CD8-positive, alpha-beta memory T cell (primary cell): ENCODE data around the gene PRR12. TPM values are rescaled to one million over a fixed set of nuclear protein-coding genes. Genes with fewer than 3 reads are reported as not detected.
A peak's percentile ranks its signal among the peaks of the same experiment; 100 is the strongest.
"Not testable (repeated sequence)": the region's sequence is repeated elsewhere in the genome, so short reads cannot be mapped to it uniquely, and the experiment has no call there.

ENCODE experiments used
- CTCF ChIA-PET: fragments of 350-600 bp; sonication (Branson Sonifier 250); formaldehyde crosslinking; loops from one replicate; lab custom pipeline; 2021; ENCODE audit warnings: antibody characterized with exemption; lab: Charles Lee
- POLR2A ChIA-PET: fragments of 350-600 bp; sonication (Branson Sonifier 250); formaldehyde crosslinking; loops from one replicate; lab custom pipeline; 2021; ENCODE audit warnings: antibody characterized with exemption; lab: Charles Lee
- DNase-seq, 5 donors: peaks; one replicate each; pipeline versions ENCODE4 v3.0.0 to v3.0.0-alpha.2; 2020 to 2022; ENCODE audit warnings: mixed read lengths in 1 of 5
- H3K27ac ChIP-seq: one replicate; pipeline ENCODE4 v1.7.0; 2013; ENCODE audit warnings: low read depth, mild to moderate bottlenecking, low read length, moderate library complexity
- H3K27me3 ChIP-seq: 2 replicates; pipeline ENCODE4 v1.7.0; 2013; ENCODE audit warnings: low read length, mild to moderate bottlenecking; ENCODE audit not compliant: insufficient read depth, poor library complexity, severe bottlenecking
- H3K36me3 ChIP-seq: 2 replicates; pipeline ENCODE4 v1.7.0; 2013; ENCODE audit warnings: mild to moderate bottlenecking, low read length, moderate library complexity; ENCODE audit not compliant: insufficient read depth
- H3K4me1 ChIP-seq: 2 replicates; pipeline ENCODE4 v1.7.0; 2013; ENCODE audit warnings: mild to moderate bottlenecking, low read length, moderate library complexity; ENCODE audit not compliant: insufficient read depth
- H3K4me3 ChIP-seq: 2 replicates; pipeline ENCODE4 v1.7.0; 2013; ENCODE audit warnings: mild to moderate bottlenecking, low read length
- H3K9me3 ChIP-seq: 2 replicates; pipeline ENCODE4 v1.7.0; 2013; ENCODE audit warnings: mild to moderate bottlenecking, low read length
- H3K27ac Mint-ChIP-seq, 8 donors: one replicate each; pipeline ENCODE4 v1.8.0; 2020 to 2021; ENCODE audit warnings: mixed read lengths in 8 of 8, mild to moderate bottlenecking in 6 of 8, inconsistent platforms in 3 of 8, moderate library complexity in 3 of 8
- H3K27me3 Mint-ChIP-seq, 2 donors: one replicate each; pipeline ENCODE4 v1.8.0; 2020 to 2021; ENCODE audit warnings: mixed read lengths in 2 of 2, mild to moderate bottlenecking in 1 of 2, moderate library complexity in 1 of 2
- H3K36me3 Mint-ChIP-seq, 3 donors: one replicate each; pipeline ENCODE4 v1.8.0; 2020 to 2021; ENCODE audit warnings: mixed read lengths in 3 of 3, inconsistent platforms in 1 of 3, mild to moderate bottlenecking in 1 of 3
- H3K4me1 Mint-ChIP-seq, 3 donors: one replicate each; pipeline ENCODE4 v1.8.0; 2020 to 2021; ENCODE audit warnings: mixed read lengths in 3 of 3, inconsistent platforms in 1 of 3, mild to moderate bottlenecking in 1 of 3
- H3K4me3 Mint-ChIP-seq, 7 donors: one replicate each; pipeline ENCODE4 v1.8.0; 2020 to 2021; ENCODE audit warnings: mixed read lengths in 7 of 7, mild to moderate bottlenecking in 6 of 7, moderate library complexity in 4 of 7, inconsistent platforms in 2 of 7
- H3K9me3 Mint-ChIP-seq, 5 donors: one replicate each; pipeline ENCODE4 v1.8.0; 2020 to 2022; ENCODE audit warnings: mixed read lengths in 5 of 5, mild to moderate bottlenecking in 3 of 5, moderate library complexity in 2 of 5, inconsistent platforms in 1 of 5
- polyA plus RNA-seq: library from polyadenylated mRNA; unstranded; fragments of 300-500 nt; fragmentation: Illumina TruSeq; gene quantifications from one replicate; pipeline ENCODE4 v1.2.3, GENCODE V29; 2021
- total RNA-seq, 2 experiments: library from RNA; stranded (reverse); gene quantifications; one replicate each; pipeline ENCODE4 v1.2.3, GENCODE V29; 2021

PRR12 gene
- total and polyA plus RNA-seq, 3 experiments from 2014 or later, result 0.81 to 27.5 (median 25.9) TPM

DNA sequence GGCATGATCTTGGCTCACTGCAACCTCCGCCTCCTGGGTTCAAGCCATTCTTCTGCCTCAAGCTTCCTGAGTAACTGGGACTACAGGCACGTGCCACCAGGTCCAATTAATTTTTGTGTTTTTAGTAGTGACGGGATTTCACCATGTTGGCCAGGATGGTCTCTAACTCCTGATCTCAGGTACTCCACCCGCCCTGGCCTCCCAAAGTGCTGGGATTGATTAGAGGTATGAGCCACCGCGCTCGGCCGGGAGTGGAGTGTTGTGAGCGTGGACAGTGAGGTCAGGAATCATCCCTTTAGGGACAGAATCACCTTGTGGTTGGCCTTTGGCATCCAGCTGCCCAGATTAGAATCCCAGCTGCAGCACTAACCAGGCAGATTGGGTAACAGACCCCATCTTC, 38.7 kb downstream of the PRR12 start:
- Mint-ChIP-seq H3K4me1 (peaks cover 0 to 5% (median 3%) of the 10 kb centered on the region in 3 donors), H3K27ac (peak overlapping the region in 1 of 8 donors; percentile 78), H3K27me3 (no peaks in the 10 kb centered on the region), H3K4me3 (no peak overlapping the region), H3K9me3 (no peaks in the 10 kb centered on the region), H3K36me3 (peaks cover 0 to 34% (median 3%) of the 10 kb centered on the region in 3 donors)
- DNase-seq, result no peak
- Histone ChIP-seq H3K27ac (no peak overlapping the region), H3K36me3 (no peaks in the 10 kb centered on the region), H3K4me3 (no peak overlapping the region), H3K9me3 (no peaks in the 10 kb centered on the region), H3K4me1 (no peaks in the 10 kb centered on the region), H3K27me3 (no peaks in the 10 kb centered on the region)
- ChIA-PET POLR2A (interaction anchor here (1.0 kb wide), 1 partner anchor 20 kb away, joined by 4 read pairs; no protein-coding TSS in a partner anchor), CTCF (no interaction called here)

GRCh38 chr19:49631014-49631588, 40.1 kb downstream of the PRR12 start:
- H3K9me3 Mint-ChIP-seq, result no peaks in the 10 kb centered on the region
- CTCF ChIA-PET, result interaction anchor here (0.7 kb wide), 1 partner anchor 168 kb away, joined by 3 read pairs; no protein-coding TSS in a partner anchor
- H3K4me3 Mint-ChIP-seq, result no peak overlapping the region
- DNase-seq, result no peak
- H3K4me3 ChIP-seq, result no peak overlapping the region
- H3K27ac Mint-ChIP-seq, result peak overlapping the region in 4 of 8 donors; percentile 17 to 35 (median 32)
- no peaks in the 10 kb centered on the region for H3K9me3 ChIP-seq
- H3K4me1 ChIP-seq, result no peaks in the 10 kb centered on the region
- no peaks in the 10 kb centered on the region for H3K27me3 Mint-ChIP-seq
- POLR2A ChIA-PET, result interaction anchor here (0.6 to 1.2 kb wide), 3 partner anchors 9 to 136 kb away, joined by 4 to 6 read pairs (median 4); partner anchors contain the start of genes AP2A1 and RRAS
- no peaks in the 10 kb centered on the region for H3K36me3 ChIP-seq
- peaks cover 0 to 26% (median 3%) of the 10 kb centered on the region in 3 donors for H3K36me3 Mint-ChIP-seq
- no peak overlapping the region for H3K27ac ChIP-seq
- H3K4me1 Mint-ChIP-seq, result peaks cover 0 to 5% (median 3%) of the 10 kb centered on the region in 3 donors
- H3K27me3 ChIP-seq, result no peaks in the 10 kb centered on the region

- H3K9me3 ChIP-seq, result no peaks in the 10 kb centered on the region
- Mint-ChIP-seq H3K27me3 (no peaks in the 10 kb centered on the region), H3K36me3 (peaks cover 0 to 20% (median 3%) of the 10 kb centered on the region in 3 donors), H3K4me1 (peaks cover 0 to 5% (median 3%) of the 10 kb centered on the region in 3 donors), H3K27ac (peak overlapping the region in 2 of 8 donors; percentile 38 to 89), H3K9me3 (no peaks in the 10 kb centered on the region), H3K4me3 (no peak overlapping the region)
- no peaks in the 10 kb centered on the region for H3K27me3 ChIP-seq
- CTCF ChIA-PET, result no interaction called here
- H3K4me3 ChIP-seq, result no peak overlapping the region
- no peaks in the 10 kb centered on the region for H3K36me3 ChIP-seq
- H3K27ac ChIP-seq, result no peak overlapping the region
- POLR2A ChIA-PET, result no interaction called here
- DNase-seq, result no peak
- no peaks in the 10 kb centered on the region for H3K4me1 ChIP-seq
Measured at GRCh38 chr19:49631610-49632192, 40.7 kb downstream of the PRR12 start.

- H3K9me3 Mint-ChIP-seq, result no peaks in the 10 kb centered on the region
- Histone ChIP-seq H3K4me3 (no peak overlapping the region), H3K4me1 (no peaks in the 10 kb centered on the region), H3K9me3 (no peaks in the 10 kb centered on the region), H3K27ac (no peak overlapping the region), H3K27me3 (no peaks in the 10 kb centered on the region), H3K36me3 (no peaks in the 10 kb centered on the region)
- H3K36me3 Mint-ChIP-seq, result peaks cover 0 to 12% (median 3%) of the 10 kb centered on the region in 3 donors
- H3K4me3 Mint-ChIP-seq, result no peak overlapping the region
- DNase-seq, result no peak
- ChIA-PET POLR2A (no interaction called here), CTCF (interaction anchor here (0.7 kb wide), 1 partner anchor 58 kb away, joined by 3 read pairs; no protein-coding TSS in a partner anchor)
- peak overlapping the region in 1 of 8 donors; percentile 89 for H3K27ac Mint-ChIP-seq
- no peaks in the 10 kb centered on the region for H3K27me3 Mint-ChIP-seq
- peaks cover 0 to 5% (median 5%) of the 10 kb centered on the region in 3 donors for H3K4me1 Mint-ChIP-seq
Measured at GRCh38 chr19:49632576-49632975, 41.6 kb downstream of the PRR12 start.

GRCh38 chr19:49633273-49633672, 42.3 kb downstream of the PRR12 start:
- H3K27me3 Mint-ChIP-seq, H3K27me3 ChIP-seq, H3K27ac ChIP-seq, H3K9me3 Mint-ChIP-seq, H3K36me3 ChIP-seq, DNase-seq, H3K36me3 Mint-ChIP-seq, H3K9me3 ChIP-seq, POLR2A ChIA-PET, H3K4me3 ChIP-seq, H3K27ac Mint-ChIP-seq, H3K4me1 ChIP-seq, CTCF ChIA-PET, H3K4me3 Mint-ChIP-seq: not testable (repeated sequence)
- peaks cover 4 to 11% (median 10%) of the 10 kb centered on the region in 3 donors for H3K4me1 Mint-ChIP-seq

GRCh38 chr19:49635530-49636232, 44.7 kb downstream of the PRR12 start:
- CTCF ChIA-PET, result interaction anchor here (0.6 kb wide), 1 partner anchor 23 kb away, joined by 4 read pairs; no protein-coding TSS in a partner anchor

DNA sequence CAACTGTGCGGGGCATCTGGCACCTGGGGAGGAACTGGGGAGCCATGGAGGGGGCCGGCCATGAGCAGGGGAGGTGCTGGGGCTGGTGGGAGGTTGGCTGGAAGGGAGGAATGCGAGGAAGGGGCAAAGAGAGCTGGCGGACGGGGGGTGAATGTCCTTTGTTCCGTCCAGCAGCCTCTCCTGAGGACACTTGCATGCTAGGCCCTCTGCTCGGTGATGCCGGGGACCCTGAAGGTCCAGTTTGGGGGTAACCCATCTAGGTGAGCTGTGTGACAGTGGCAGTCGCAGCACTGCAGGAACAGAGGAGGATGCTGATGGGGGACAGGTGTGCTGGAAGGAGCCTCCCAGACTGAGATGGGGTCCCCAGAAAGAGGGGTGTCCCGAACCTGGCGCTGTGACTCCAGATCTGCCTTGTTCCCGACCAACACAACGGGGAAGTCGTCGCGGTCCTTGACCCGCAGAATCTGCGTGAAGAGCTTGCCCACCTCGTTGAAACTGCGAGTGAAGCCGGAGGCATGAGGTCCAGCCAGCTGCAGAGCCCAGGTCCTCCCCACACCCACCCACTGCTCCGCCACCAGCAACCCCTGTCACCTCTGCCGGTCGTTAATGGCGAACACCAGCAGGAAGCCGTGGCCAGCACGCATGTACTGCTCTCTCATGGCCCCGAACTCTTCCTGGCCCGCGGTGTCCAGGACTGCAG, 45.4 kb downstream of the PRR12 start:
- Histone ChIP-seq H3K27ac (no peak overlapping the region), H3K9me3 (no peaks in the 10 kb centered on the region), H3K36me3 (no peaks in the 10 kb centered on the region), H3K27me3 (no peaks in the 10 kb centered on the region), H3K4me3 (no peak overlapping the region), H3K4me1 (peaks cover 22% of the 10 kb centered on the region)
- H3K4me1 Mint-ChIP-seq, result peaks cover 24 to 37% (median 32%) of the 10 kb centered on the region in 3 donors
- peaks cover 0 to 4% (median 0%) of the 10 kb centered on the region in 3 donors for H3K36me3 Mint-ChIP-seq
- H3K9me3 Mint-ChIP-seq, result no peaks in the 10 kb centered on the region
- H3K27ac Mint-ChIP-seq, result peak overlapping the region in 3 of 8 donors; percentile 34 to 93 (median 37)
- POLR2A ChIA-PET, result interaction anchor here (1.1 kb wide), 1 partner anchor 9 kb away, joined by 4 read pairs; no protein-coding TSS in a partner anchor
- CTCF ChIA-PET, result interaction anchor here (0.6 kb wide), 1 partner anchor 23 kb away, joined by 4 read pairs; no protein-coding TSS in a partner anchor
- DNase-seq, result no peak
- no peak overlapping the region for H3K4me3 Mint-ChIP-seq
- no peaks in the 10 kb centered on the region for H3K27me3 Mint-ChIP-seq

More at GRCh38 chr19:49635530-49636232, 44.7 kb downstream of the PRR12 start:
- no peaks in the 10 kb centered on the region for H3K27me3 ChIP-seq
- peaks cover 19 to 31% (median 31%) of the 10 kb centered on the region in 3 donors for H3K4me1 Mint-ChIP-seq
- no peaks in the 10 kb centered on the region for H3K36me3 ChIP-seq
- H3K27me3 Mint-ChIP-seq, result no peaks in the 10 kb centered on the region
- H3K27ac ChIP-seq, result no peak overlapping the region
- no peak for DNase-seq
- no peaks in the 10 kb centered on the region for H3K9me3 ChIP-seq
- H3K27ac Mint-ChIP-seq, result peak overlapping the region in 5 of 8 donors; percentile 29 to 95 (median 38)
- H3K9me3 Mint-ChIP-seq, result no peaks in the 10 kb centered on the region
- H3K36me3 Mint-ChIP-seq, result peaks cover 0 to 4% (median 0%) of the 10 kb centered on the region in 3 donors
- H3K4me3 Mint-ChIP-seq, result no peak overlapping the region
- POLR2A ChIA-PET, result interaction anchor here (1.1 kb wide), 1 partner anchor 9 kb away, joined by 4 read pairs; no protein-coding TSS in a partner anchor
- H3K4me3 ChIP-seq, result no peak overlapping the region
- peaks cover 15% of the 10 kb centered on the region for H3K4me1 ChIP-seq
